OCI-LY7 (cell line): ENCODE measurements around the gene PPP6R3. TPM values are rescaled to one million over a fixed set of nuclear protein-coding genes. Genes with fewer than 3 reads are reported as not detected.

Experiments
- BruUV-seq: library from RNA; stranded (reverse); fragments of 400-500 nt; replicated peaks from 2 replicates; lab custom pipeline; 2021; lab: Mats Ljungman, UMichigan
- CTCF ChIA-PET: fragments of 300-600 bp; sonication (Branson Sonifier 250); formaldehyde crosslinking; loops from one replicate; lab custom pipeline; 2022; ENCODE audit warnings: antibody characterized with exemption; ENCODE audit not compliant: unreplicated experiment; lab: Charles Lee
- POLR2A ChIA-PET: fragments of 300-600 bp; sonication (Branson Sonifier 250); formaldehyde crosslinking; loops from one replicate; lab custom pipeline; 2022; ENCODE audit warnings: antibody characterized with exemption; lab: Charles Lee
- DNase-seq: peaks from one replicate; pipeline ENCODE4 v3.0.0-alpha.2; 2015; ENCODE audit warnings: low spot score
- H2AFZ ChIP-seq: fragments of 200-600 bp; sonication (generic), shearing (Covaris generic); 2 replicates; pipeline ENCODE4 v1.6.1; 2014; ENCODE audit warnings: mild to moderate bottlenecking, antibody characterized with exemption, low read length, moderate library complexity
- H3K27ac ChIP-seq: fragments of 200-600 bp; sonication (generic); 2 replicates; pipeline ENCODE4 v1.5.1; 2014; ENCODE audit warnings: mixed run types, low read depth, mild to moderate bottlenecking, moderate library complexity, low read length, inconsistent platforms; ENCODE audit not compliant: poor library complexity, severe bottlenecking
- H3K36me3 ChIP-seq: fragments of 200-600 bp; sonication (generic); 2 replicates; pipeline ENCODE4 v1.6.1; 2014; ENCODE audit warnings: mild to moderate bottlenecking, antibody characterized with exemption, low read length, moderate library complexity, mixed read lengths; ENCODE audit not compliant: insufficient read depth
- H3K4me1 ChIP-seq: fragments of 200-600 bp; sonication (generic); 2 replicates; pipeline ENCODE4 v1.5.1; 2014; ENCODE audit warnings: mild to moderate bottlenecking, low read length; ENCODE audit not compliant: insufficient read depth, poor library complexity, severe bottlenecking
- H3K4me2 ChIP-seq: fragments of 200-600 bp; sonication (generic); 2 replicates; pipeline ENCODE4 v1.6.1; 2014; ENCODE audit warnings: mild to moderate bottlenecking, low read length
- H3K4me3 ChIP-seq: fragments of 200-600 bp; sonication (generic); 2 replicates; pipeline ENCODE4 v1.5.1; 2014; ENCODE audit warnings: mild to moderate bottlenecking, low read depth, low read length; ENCODE audit not compliant: poor library complexity, severe bottlenecking
- H3K79me2 ChIP-seq: fragments of 200-600 bp; sonication (generic); 2 replicates; pipeline ENCODE4 v1.6.1; 2016; ENCODE audit warnings: low read depth, mild to moderate bottlenecking, low read length, moderate library complexity, mixed read lengths; ENCODE audit not compliant: insufficient read depth
- H3K9me2 ChIP-seq: fragments of 200-600 bp; sonication (generic); 2 replicates; pipeline ENCODE4 v1.6.1; 2016; ENCODE audit warnings: mild to moderate bottlenecking, low read length, mixed read lengths; ENCODE audit not compliant: insufficient read depth
- H3K9me3 ChIP-seq: fragments of 200-600 bp; sonication (generic); 2 replicates; pipeline ENCODE4 v1.6.1; 2014; ENCODE audit warnings: mild to moderate bottlenecking, mixed run types, low read length, mixed read lengths
- H4K20me1 ChIP-seq: fragments of 200-600 bp; sonication (generic); 2 replicates; pipeline ENCODE4 v1.6.1; 2014; ENCODE audit warnings: mild to moderate bottlenecking, antibody characterized with exemption, low read length, moderate library complexity, mixed read lengths; ENCODE audit not compliant: insufficient read depth
- EZH2phosphoT487 ChIP-seq: fragments of 200-600 bp; sonication (generic); IDR thresholded peaks from 2 replicates; pipeline ENCODE4 v1.6.1; 2018; ENCODE audit warnings: low read depth, borderline replicate concordance, mild to moderate bottlenecking, mixed run types, antibody characterized with exemption, low read length, moderate library complexity, mixed read lengths
- intact Hi-C: fragments of 100-400 bp; cut with micrococcal nuclease; formaldehyde crosslinking; loops from one replicate; pipeline ENCODE4 v1.10.0; 2022; ENCODE audit not compliant: unreplicated experiment
- total RNA-seq, 2 experiments: library from RNA; depleted of rRNA in 1 of 2; stranded (reverse); fragments of >200 nt in 1 of 2; shearing (Covaris generic) in 1 of 2; gene quantifications; 2 replicates each; pipeline ENCODE4 v1.2.3, GENCODE V29; 2014 to 2022
- TF ChIP-seq, protein P1 (sequence below): fragments of 200-600 bp; sonication (generic); conservative IDR thresholded peaks from 2 replicates; pipeline ENCODE4 v1.5.1; 2014; ENCODE audit warnings: mild to moderate bottlenecking, antibody characterized with exemption, low read length, moderate library complexity, mixed read lengths

PPP6R3 gene
- total RNA-seq, 2 experiments from 2014 or later: 122 to 151 TPM

DNA sequence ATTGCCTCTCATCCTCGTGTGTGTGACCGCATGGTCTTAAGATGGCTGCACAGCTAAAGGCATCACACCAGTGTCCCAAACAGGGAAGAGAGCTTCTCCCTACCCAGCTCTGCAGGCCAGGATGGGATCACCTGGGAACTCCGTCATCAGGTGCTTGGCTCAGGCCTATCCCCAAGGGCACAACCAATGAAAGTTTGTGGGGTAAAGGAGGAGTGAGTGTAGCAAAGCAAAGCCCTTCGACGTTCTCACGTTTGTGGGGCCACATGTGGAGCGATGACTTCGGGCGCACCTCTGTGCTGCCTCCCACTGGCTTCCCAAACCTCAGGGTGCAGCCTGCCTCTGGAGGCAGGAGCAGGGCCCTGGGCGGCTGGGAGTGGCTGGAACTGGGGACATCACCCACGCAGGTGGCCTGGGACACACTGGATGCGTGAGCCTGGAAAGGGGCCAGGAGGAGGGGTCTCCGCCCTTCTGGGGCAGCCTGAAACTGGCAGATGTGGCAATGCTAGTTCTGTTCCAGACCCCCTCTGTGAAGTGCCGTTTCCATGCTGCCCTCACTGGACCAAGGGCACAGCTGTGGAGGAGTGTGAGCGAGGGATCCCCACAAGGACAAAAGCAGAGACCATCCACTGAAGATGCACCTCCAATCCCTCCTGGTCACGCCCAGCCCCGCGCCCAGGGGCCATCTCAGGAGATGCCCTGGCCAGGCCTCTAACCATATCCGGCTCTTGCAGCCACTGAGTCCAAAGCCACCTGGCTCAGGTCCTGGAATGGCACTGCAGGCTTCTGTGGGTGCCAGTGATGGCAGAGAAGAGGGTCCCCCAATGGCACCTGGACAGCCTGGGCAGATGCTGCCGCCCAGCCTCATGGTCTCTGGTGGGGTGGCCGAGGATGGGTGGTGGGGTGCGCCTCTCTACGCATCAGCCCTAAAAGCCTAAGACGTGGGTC, 193.2 kb downstream of the PPP6R3 start:
- DNase-seq: no peak
- Histone ChIP-seq H3K27ac (no peak overlapping the region), H3K36me3 (no peaks in the 10 kb centered on the region), H2AFZ (no peak overlapping the region), H3K9me3 (no peaks in the 10 kb centered on the region), H3K4me1 (peaks cover 7% of the 10 kb centered on the region), H3K79me2 (no peaks in the 10 kb centered on the region), H3K4me2 (no peak overlapping the region), H4K20me1 (no peaks in the 10 kb centered on the region), H3K9me2 (no peaks in the 10 kb centered on the region), H3K4me3 (no peak overlapping the region)
- intact Hi-C loops: no loop called here
- ChIA-PET POLR2A (interaction anchor here (0.6 kb wide), 1 partner anchor 160 kb away, joined by 4 read pairs; no protein-coding TSS in a partner anchor), CTCF (no interaction called here)
- BruUV-seq: no TSS peak
- TF ChIP-seq EZH2phosphoT487: no peak
- TF ChIP-seq, protein P1, sequence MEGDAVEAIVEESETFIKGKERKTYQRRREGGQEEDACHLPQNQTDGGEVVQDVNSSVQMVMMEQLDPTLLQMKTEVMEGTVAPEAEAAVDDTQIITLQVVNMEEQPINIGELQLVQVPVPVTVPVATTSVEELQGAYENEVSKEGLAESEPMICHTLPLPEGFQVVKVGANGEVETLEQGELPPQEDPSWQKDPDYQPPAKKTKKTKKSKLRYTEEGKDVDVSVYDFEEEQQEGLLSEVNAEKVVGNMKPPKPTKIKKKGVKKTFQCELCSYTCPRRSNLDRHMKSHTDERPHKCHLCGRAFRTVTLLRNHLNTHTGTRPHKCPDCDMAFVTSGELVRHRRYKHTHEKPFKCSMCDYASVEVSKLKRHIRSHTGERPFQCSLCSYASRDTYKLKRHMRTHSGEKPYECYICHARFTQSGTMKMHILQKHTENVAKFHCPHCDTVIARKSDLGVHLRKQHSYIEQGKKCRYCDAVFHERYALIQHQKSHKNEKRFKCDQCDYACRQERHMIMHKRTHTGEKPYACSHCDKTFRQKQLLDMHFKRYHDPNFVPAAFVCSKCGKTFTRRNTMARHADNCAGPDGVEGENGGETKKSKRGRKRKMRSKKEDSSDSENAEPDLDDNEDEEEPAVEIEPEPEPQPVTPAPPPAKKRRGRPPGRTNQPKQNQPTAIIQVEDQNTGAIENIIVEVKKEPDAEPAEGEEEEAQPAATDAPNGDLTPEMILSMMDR: no peak

DNA sequence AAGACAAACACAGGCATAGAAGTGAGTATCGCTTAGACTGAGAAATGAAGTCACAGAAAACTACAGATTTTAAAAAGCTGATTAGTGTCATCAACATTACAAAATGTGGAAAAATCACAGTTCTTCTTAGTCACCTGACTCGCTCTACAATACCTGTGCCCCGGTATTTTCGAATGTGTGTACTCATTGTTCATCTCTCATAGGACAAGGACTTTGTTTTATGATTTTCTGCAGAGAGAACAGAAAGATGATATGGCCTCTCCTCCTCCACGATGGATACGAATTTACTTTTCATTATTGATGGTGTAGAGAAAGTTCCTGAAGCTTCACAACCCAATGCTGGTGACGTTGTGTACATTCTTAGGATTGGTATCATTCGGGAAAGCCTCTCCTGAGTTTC, 194.4 kb downstream of the PPP6R3 start:
- Histone ChIP-seq H3K4me2 (no peak overlapping the region), H2AFZ (no peak overlapping the region), H3K9me3 (no peaks in the 10 kb centered on the region), H3K27ac (no peak overlapping the region), H3K36me3 (no peaks in the 10 kb centered on the region), H3K4me1 (peaks cover 7% of the 10 kb centered on the region), H3K79me2 (no peaks in the 10 kb centered on the region), H3K9me2 (no peaks in the 10 kb centered on the region), H3K4me3 (no peak overlapping the region), H4K20me1 (no peaks in the 10 kb centered on the region)
- CTCF ChIA-PET: no interaction called here
- no peak for DNase-seq
- intact Hi-C loops: no loop called here
- no peak for TF ChIP-seq EZH2phosphoT487
- no TSS peak for BruUV-seq
- POLR2A ChIA-PET: no interaction called here

DNA sequence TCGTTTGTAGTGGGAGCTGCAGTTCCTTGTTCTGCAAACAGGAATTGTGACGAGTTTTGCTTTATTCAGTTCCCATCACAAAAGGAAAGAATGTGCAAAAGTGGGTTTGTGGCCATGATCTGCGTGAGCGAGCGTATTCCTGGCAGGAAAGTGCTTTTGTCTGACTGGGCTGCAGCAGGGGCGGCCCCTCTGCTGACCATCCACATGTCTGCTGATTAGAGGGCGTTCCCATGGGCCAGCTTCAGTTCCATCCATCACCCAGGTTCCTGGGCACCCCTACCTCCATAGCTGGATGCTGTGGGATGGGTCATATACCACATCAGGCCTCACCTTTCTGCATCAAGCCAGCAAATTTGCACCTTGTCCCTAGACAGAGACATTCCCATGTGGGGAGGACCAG, 194.9 kb downstream of the PPP6R3 start:
- ChIA-PET POLR2A (no interaction called here), CTCF (no interaction called here)
- no peaks in the 10 kb centered on the region for H3K79me2 ChIP-seq
- H3K36me3 ChIP-seq: no peaks in the 10 kb centered on the region
- H4K20me1 ChIP-seq: no peaks in the 10 kb centered on the region
- H3K27ac ChIP-seq: no peak overlapping the region
- DNase-seq: no peak
- no peak for TF ChIP-seq EZH2phosphoT487
- TF ChIP-seq, protein P1: no peak
- H2AFZ ChIP-seq: no peak overlapping the region
- no peaks in the 10 kb centered on the region for H3K9me2 ChIP-seq
- peaks cover 7% of the 10 kb centered on the region for H3K4me1 ChIP-seq
- intact Hi-C loops: no loop called here
- no TSS peak for BruUV-seq
- H3K4me2 ChIP-seq: no peak overlapping the region
- H3K4me3 ChIP-seq: no peak overlapping the region
- no peaks in the 10 kb centered on the region for H3K9me3 ChIP-seq
